Esophagus (tissue), 2 donors: ENCODE results near the gene ACOT6. TPM values are rescaled to one million over a fixed set of nuclear protein-coding genes. Genes with fewer than 3 reads are reported as not detected.
"Not testable (repeated sequence)": the region's sequence is repeated elsewhere in the genome, so short reads cannot be mapped to it uniquely, and the experiment has no call there.

Experiments used
- H3K27ac ChIP-seq, 2 donors: one replicate each; pipeline ENCODE4 v1.5.1; 2013; ENCODE audit warnings: low read depth in 2 of 2, mild to moderate bottlenecking in 2 of 2, inconsistent platforms in 1 of 2, low read length in 1 of 2, moderate library complexity in 1 of 2
- H3K27me3 ChIP-seq, 2 donors: one replicate each; pipeline ENCODE4 v1.6.1; 2013; ENCODE audit warnings: low read length in 2 of 2, control low read depth in 1 of 2, mild to moderate bottlenecking in 1 of 2; ENCODE audit not compliant: insufficient read depth in 2 of 2, control insufficient read depth in 1 of 2
- H3K36me3 ChIP-seq, 2 donors: one replicate each; pipeline ENCODE4 v1.6.1; 2013; ENCODE audit warnings: low read length in 1 of 2; ENCODE audit not compliant: control insufficient read depth in 2 of 2, insufficient read depth in 2 of 2
- H3K4me1 ChIP-seq, 2 donors: one replicate each; pipeline ENCODE4 v1.6.1; 2013; ENCODE audit warnings: low read length in 1 of 2; ENCODE audit not compliant: control insufficient read depth in 2 of 2, insufficient read depth in 2 of 2
- H3K4me3 ChIP-seq, 2 donors: one replicate each; pipeline ENCODE4 v1.5.1; 2013; ENCODE audit warnings: low read length in 2 of 2, mild to moderate bottlenecking in 2 of 2, low read depth in 1 of 2, moderate library complexity in 1 of 2
- H3K9me3 ChIP-seq, 2 donors: one replicate each; pipeline ENCODE4 v1.6.1; 2013; ENCODE audit warnings: mild to moderate bottlenecking in 2 of 2, low read depth in 1 of 2, low read length in 1 of 2, moderate library complexity in 1 of 2; ENCODE audit not compliant: control insufficient read depth in 2 of 2, insufficient read depth in 1 of 2
- WGBS, 2 donors: extraction: QIAGEN DNeasy Blood & Tissue Kit; methylation state at CpG; one replicate each; pipeline ENCODE4 v1.1.7; 2013; 5-methylcytosine and 5-hydroxymethylcytosine counted together
- polyA plus RNA-seq, 2 donors: library from polyadenylated mRNA; stranded (reverse); fragments of 200-250 nt; gene quantifications; one replicate each; pipeline ENCODE4 v1.2.3, GENCODE V29; 2013
- donor health status: healthy with polysubstance abuse.
- donor health status: Bipolar disorder and iron deficiency.

Gene ACOT6
- polyA plus RNA-seq, 2 donors = not detected

GRCh38 chr14:73573034-73573433, 39.3 kb upstream of the ACOT6 start:
- 53 to 67% methylated on average over 5 of the region's 5 CpGs for WGBS, 2 donors
- H3K4me1 ChIP-seq = not testable (repeated sequence)

GRCh38 chr14:73573740-73574139, 38.6 kb upstream of the ACOT6 start:
- H3K36me3 ChIP-seq, H3K9me3 ChIP-seq, H3K27me3 ChIP-seq, H3K27ac ChIP-seq, H3K4me3 ChIP-seq, H3K4me1 ChIP-seq: not testable (repeated sequence)
- WGBS, 2 donors = 88 to 90% methylated on average over 4 of the region's 4 CpGs

More at GRCh38 chr14:73573034-73573433, 39.3 kb upstream of the ACOT6 start:
- not testable (repeated sequence) for H3K36me3 ChIP-seq, H3K27me3 ChIP-seq, H3K4me3 ChIP-seq, H3K27ac ChIP-seq, H3K9me3 ChIP-seq

- H3K9me3 ChIP-seq, H3K4me3 ChIP-seq, H3K36me3 ChIP-seq, H3K4me1 ChIP-seq, H3K27me3 ChIP-seq, H3K27ac ChIP-seq: not testable (repeated sequence)
- 93 to 95% methylated on average over 7 of the region's 7 CpGs for whole genome bisulfite sequencing, 2 donors
Measured at GRCh38 chr14:73574251-73574650, 38.1 kb upstream of the ACOT6 start.

- Histone ChIP-seq H3K4me3 (no peak overlapping the region), H3K36me3 (no peaks in the 10 kb centered on the region), H3K27ac (peak overlapping the region in 1 of 2 donors; percentile 22), H3K9me3 (no peaks in the 10 kb centered on the region), H3K4me1 (no peaks in the 10 kb centered on the region), H3K27me3 (no peaks in the 10 kb centered on the region)
- WGBS, 2 donors = 50 to 62% methylated on average over 3 of the region's 3 CpGs
Measured at GRCh38 chr14:73576391-73576790, 35.9 kb upstream of the ACOT6 start.

GRCh38 chr14:73577214-73577613, 35.1 kb upstream of the ACOT6 start:
- 93 to 100% methylated on average over 2 of the region's 2 CpGs for WGBS, 2 donors
- H3K36me3 ChIP-seq, H3K27ac ChIP-seq, H3K27me3 ChIP-seq, H3K4me1 ChIP-seq, H3K4me3 ChIP-seq, H3K9me3 ChIP-seq: not testable (repeated sequence)

GRCh38 chr14:73582102-73582979, 30.0 kb upstream of the ACOT6 start:
- H3K36me3 ChIP-seq, H3K4me3 ChIP-seq, H3K27me3 ChIP-seq, H3K27ac ChIP-seq, H3K4me1 ChIP-seq, H3K9me3 ChIP-seq: not testable (repeated sequence)
- WGBS, 2 donors = 87 to 90% methylated on average over 9 to 10 of the region's 11 CpGs

GRCh38 chr14:73588695-73589094, 23.6 kb upstream of the ACOT6 start:
- no peaks in the 10 kb centered on the region for H3K9me3 ChIP-seq
- no peaks in the 10 kb centered on the region for H3K36me3 ChIP-seq
- 87 to 89% methylated on average over 1 of the region's 1 CpG for WGBS, 2 donors
- H3K27ac ChIP-seq = no peak overlapping the region
- H3K4me1 ChIP-seq = no peaks in the 10 kb centered on the region
- H3K27me3 ChIP-seq = no peaks in the 10 kb centered on the region
- H3K4me3 ChIP-seq = no peak overlapping the region

- WGBS, 2 donors = 85 to 88% methylated on average over 4 of the region's 4 CpGs
- no peaks in the 10 kb centered on the region for H3K36me3 ChIP-seq
- no peak overlapping the region for H3K27ac ChIP-seq
- H3K4me1 ChIP-seq = no peaks in the 10 kb centered on the region
- no peaks in the 10 kb centered on the region for H3K27me3 ChIP-seq
- H3K4me3 ChIP-seq = no peak overlapping the region
- H3K9me3 ChIP-seq = no peaks in the 10 kb centered on the region
Measured at GRCh38 chr14:73589116-73589515, 23.2 kb upstream of the ACOT6 start.

GRCh38 chr14:73590673-73591004, 21.7 kb upstream of the ACOT6 start:
- not testable (repeated sequence) for H3K9me3 ChIP-seq, H3K4me3 ChIP-seq, H3K4me1 ChIP-seq, H3K27ac ChIP-seq, H3K27me3 ChIP-seq, H3K36me3 ChIP-seq
- 93 to 95% methylated on average over 24 to 32 of the region's 32 CpGs for WGBS, 2 donors

- no peaks in the 10 kb centered on the region for H3K4me1 ChIP-seq
- WGBS, 2 donors = 1 to 2% methylated on average over 89 of the region's 89 CpGs
- H3K27me3 ChIP-seq = no peaks in the 10 kb centered on the region
- H3K27ac ChIP-seq = peak within 1 kb of the TSS; percentile 2 to 38
- H3K9me3 ChIP-seq = no peaks in the 10 kb centered on the region
- H3K36me3 ChIP-seq = no peaks in the 10 kb centered on the region
- peak within 1 kb of the TSS; percentile 56 to 66 for H3K4me3 ChIP-seq
Measured at GRCh38 chr14:73591690-73592449, 20.4 kb upstream of the ACOT6 start, which contains the start of gene ACOT4. Gene ACOT4, plus strand, starts transcription at chr14:73591873. Its CDS starts 87 bp downstream, at chr14:73591960.
